PC-3 (cell line): Measurements from ENCODE around the gene ZNFX1. TPM values are rescaled to one million over a fixed set of nuclear protein-coding genes. Genes with fewer than 3 reads are reported as not detected.
A peak's percentile ranks its signal among the peaks of the same experiment; 100 is the strongest.

Source experiments
- ATAC-seq: fragments of 200-7000 bp; cut with Tn5 transposase; 2 replicates; pipeline ENCODE4 v1.9.1; 2020; ENCODE audit warnings: mild to moderate bottlenecking, moderate library complexity
- BruUV-seq: library from RNA; stranded (reverse); fragments of 400-500 nt; replicated peaks from 2 replicates; lab custom pipeline; 2021; lab: Mats Ljungman, UMichigan
- CTCF ChIA-PET: fragments of 300-600 bp; sonication (Branson Sonifier 250); formaldehyde crosslinking; loops from one replicate; lab custom pipeline; 2022; ENCODE audit warnings: antibody characterized with exemption; lab: Charles Lee
- POLR2A ChIA-PET: fragments of 300-600 bp; sonication (Branson Sonifier 250); formaldehyde crosslinking; loops from one replicate; lab custom pipeline; 2022; ENCODE audit warnings: antibody characterized with exemption; ENCODE audit not compliant: unreplicated experiment; lab: Charles Lee
- DNase-seq: peaks from one replicate; pipeline ENCODE4 v3.0.0-alpha.2; 2015
- H2AFZ ChIP-seq: fragments of 300-600 bp; sonication (generic); 2 replicates; pipeline ENCODE4 v1.6.0; 2016; ENCODE audit warnings: antibody characterized with exemption, low read length
- H3F3A ChIP-seq: fragments of 300-600 bp; sonication (generic); one replicate; pipeline ENCODE4 v1.6.0; 2017; ENCODE audit warnings: antibody characterized with exemption, low read length, control low read depth, mild to moderate bottlenecking; ENCODE audit not compliant: unreplicated experiment
- H3K27ac ChIP-seq: fragments of 300-600 bp; sonication (generic); 2 replicates; pipeline ENCODE4 v1.5.1; 2016; ENCODE audit warnings: mild to moderate bottlenecking, low read length
- H3K27me3 ChIP-seq: fragments of 300-600 bp; sonication (generic); 2 replicates; pipeline ENCODE4 v1.6.1; 2016; ENCODE audit warnings: low read length, mixed read lengths
- H3K36me3 ChIP-seq: fragments of 300-600 bp; sonication (generic); 2 replicates; pipeline ENCODE4 v1.6.1; 2016; ENCODE audit warnings: low read depth, mixed run types, low read length, mixed read lengths
- H3K4me1 ChIP-seq: fragments of 300-600 bp; sonication (generic); 2 replicates; pipeline ENCODE4 v1.5.1; 2016; ENCODE audit warnings: low read length; ENCODE audit not compliant: insufficient read depth
- H3K4me2 ChIP-seq: fragments of 300-600 bp; sonication (generic); 2 replicates; pipeline ENCODE4 v1.6.0; 2016; ENCODE audit warnings: low read length
- H3K4me3 ChIP-seq: fragments of 300-600 bp; sonication (generic); 2 replicates; pipeline ENCODE4 v1.5.1; 2016; ENCODE audit warnings: mild to moderate bottlenecking, low read length, mixed read lengths
- H3K79me2 ChIP-seq: fragments of 300-600 bp; sonication (generic); 2 replicates; pipeline ENCODE4 v1.6.1; 2017; ENCODE audit warnings: low read length, mixed read lengths
- H3K9ac ChIP-seq: fragments of 300-600 bp; sonication (generic); 2 replicates; pipeline ENCODE4 v1.6.0; 2016; ENCODE audit warnings: mild to moderate bottlenecking, low read length
- H3K9me2 ChIP-seq: fragments of 300-600 bp; sonication (generic); replicated peaks from 2 replicates; pipeline ENCODE4 v1.6.1; 2016; ENCODE audit warnings: mixed run types, low read length, mixed read lengths
- H3K9me3 ChIP-seq: fragments of 300-600 bp; sonication (generic); 2 replicates; pipeline ENCODE4 v1.6.1; 2016; ENCODE audit warnings: low read length, mixed read lengths
- H4K20me1 ChIP-seq: fragments of 300-600 bp; sonication (generic); 2 replicates; pipeline ENCODE4 v1.6.1; 2016; ENCODE audit warnings: low read length, mixed read lengths
- EZH2 ChIP-seq: fragments of 300-600 bp; sonication (generic); IDR thresholded peaks from one replicate; pipeline ENCODE4 v1.6.1; 2017; ENCODE audit warnings: antibody characterized with exemption, mild to moderate bottlenecking, low read length; ENCODE audit not compliant: unreplicated experiment
- EZH2phosphoT487 ChIP-seq: fragments of 300-600 bp; sonication (generic); IDR thresholded peaks from 2 replicates; pipeline ENCODE4 v1.6.1; 2018; ENCODE audit warnings: mild to moderate bottlenecking, antibody characterized with exemption, low read length, borderline replicate concordance
- intact Hi-C: fragments of 100-400 bp; cut with micrococcal nuclease; formaldehyde crosslinking; loops from 2 replicates; pipeline ENCODE4 v1.9.0; 2023
- total RNA-seq: library from RNA; depleted of rRNA; stranded (reverse); fragments of >200 nt; gene quantifications from 2 replicates; pipeline ENCODE4 v1.2.3, GENCODE V29; 2014
- TF ChIP-seq, protein P1 (sequence below): fragments of 300-600 bp; sonication (generic); conservative IDR thresholded peaks from 2 replicates; pipeline ENCODE4 v1.5.1; 2017; ENCODE audit warnings: antibody characterized with exemption, low read depth, mild to moderate bottlenecking, low read length

The ZNFX1 gene
- total RNA-seq, 1 experiment from 2014 or later: 18.8 TPM

- ATAC-seq: no peak
- CTCF ChIA-PET: no interaction called here
These were observed 2.0 kb upstream of the ZNFX1 start for GRCh38 chr20:49279677-49280462.

GRCh38 chr20:49278818-49279676 lies 1.2 kb upstream of the ZNFX1 start:
- DNase-seq: no peak
- H3K9me2 ChIP-seq: no peaks in the 10 kb centered on the region
- H3K4me3 ChIP-seq: peak overlapping the region; percentile 89
- BruUV-seq: TSS peak; percentile 58
- peaks cover 55% of the 10 kb centered on the region for H4K20me1 ChIP-seq
- TF ChIP-seq EZH2 (no peak), EZH2phosphoT487 (no peak)
- TF ChIP-seq, protein P1, sequence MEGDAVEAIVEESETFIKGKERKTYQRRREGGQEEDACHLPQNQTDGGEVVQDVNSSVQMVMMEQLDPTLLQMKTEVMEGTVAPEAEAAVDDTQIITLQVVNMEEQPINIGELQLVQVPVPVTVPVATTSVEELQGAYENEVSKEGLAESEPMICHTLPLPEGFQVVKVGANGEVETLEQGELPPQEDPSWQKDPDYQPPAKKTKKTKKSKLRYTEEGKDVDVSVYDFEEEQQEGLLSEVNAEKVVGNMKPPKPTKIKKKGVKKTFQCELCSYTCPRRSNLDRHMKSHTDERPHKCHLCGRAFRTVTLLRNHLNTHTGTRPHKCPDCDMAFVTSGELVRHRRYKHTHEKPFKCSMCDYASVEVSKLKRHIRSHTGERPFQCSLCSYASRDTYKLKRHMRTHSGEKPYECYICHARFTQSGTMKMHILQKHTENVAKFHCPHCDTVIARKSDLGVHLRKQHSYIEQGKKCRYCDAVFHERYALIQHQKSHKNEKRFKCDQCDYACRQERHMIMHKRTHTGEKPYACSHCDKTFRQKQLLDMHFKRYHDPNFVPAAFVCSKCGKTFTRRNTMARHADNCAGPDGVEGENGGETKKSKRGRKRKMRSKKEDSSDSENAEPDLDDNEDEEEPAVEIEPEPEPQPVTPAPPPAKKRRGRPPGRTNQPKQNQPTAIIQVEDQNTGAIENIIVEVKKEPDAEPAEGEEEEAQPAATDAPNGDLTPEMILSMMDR: no peak
- intact Hi-C loops: loop anchor here (5.0 kb wide), 1 partner anchor 43 kb away; no protein-coding TSS in a partner anchor
- no peaks in the 10 kb centered on the region for H3K27me3 ChIP-seq
- ATAC-seq: no peak
- no peak overlapping the region for H2AFZ ChIP-seq
- peaks cover 86% of the 10 kb centered on the region for H3K79me2 ChIP-seq
- peaks cover 18% of the 10 kb centered on the region for H3K9me3 ChIP-seq
- POLR2A ChIA-PET: no interaction called here
- H3K36me3 ChIP-seq: peaks cover 58% of the 10 kb centered on the region
- H3K4me1 ChIP-seq: peaks cover 54% of the 10 kb centered on the region
- H3F3A ChIP-seq: peaks cover 43% of the 10 kb centered on the region
- peak overlapping the region; percentile 96 for H3K9ac ChIP-seq
- CTCF ChIA-PET: no interaction called here
- H3K4me2 ChIP-seq: peak overlapping the region; percentile 89
- peak overlapping the region; percentile 85 for H3K27ac ChIP-seq

More at GRCh38 chr20:49279677-49280462, 2.0 kb upstream of the ZNFX1 start:
- Histone ChIP-seq H3K79me2 (peaks cover 93% of the 10 kb centered on the region), H3K4me2 (peak overlapping the region; percentile 89), H3F3A (peaks cover 43% of the 10 kb centered on the region), H3K9me2 (no peaks in the 10 kb centered on the region), H3K27ac (peak overlapping the region; percentile 85; the same call in 1 of the 2 replicates), H3K27me3 (no peaks in the 10 kb centered on the region), H3K4me3 (peak overlapping the region; percentile 89), H3K9me3 (peaks cover 18% of the 10 kb centered on the region), H3K9ac (peak overlapping the region; percentile 96), H2AFZ (no peak overlapping the region), H3K4me1 (peaks cover 54% of the 10 kb centered on the region), H3K36me3 (peaks cover 66% of the 10 kb centered on the region), H4K20me1 (peaks cover 62% of the 10 kb centered on the region)
- no TSS peak for BruUV-seq
- POLR2A ChIA-PET: no interaction called here
- DNase-seq: no peak
- TF ChIP-seq EZH2 (no peak), EZH2phosphoT487 (no peak)
- TF ChIP-seq, protein P1: no peak
- intact Hi-C loops: loop anchor here (5.0 kb wide), 1 partner anchor 42 kb away; no protein-coding TSS in a partner anchor
